Calu3 (cell line): Measurements from ENCODE around the gene TMEM238. TPM values are rescaled to one million over a fixed set of nuclear protein-coding genes. Genes with fewer than 3 reads are reported as not detected.

Experiments
- BruUV-seq: library from RNA; stranded (reverse); fragments of 400-500 nt; replicated peaks from 2 replicates; lab custom pipeline; 2021; lab: Mats Ljungman, UMichigan
- CTCF ChIA-PET: fragments of 300-600 bp; sonication (Branson Sonifier 250); formaldehyde crosslinking; loops from one replicate; lab custom pipeline; 2022; ENCODE audit warnings: antibody characterized with exemption; lab: Charles Lee
- DNase-seq: peaks from one replicate; pipeline ENCODE4 v3.0.0; 2022
- H3K27ac Mint-ChIP-seq: one replicate; pipeline ENCODE4 v1.8.0; 2022; ENCODE audit warnings: mixed read lengths; ENCODE audit not compliant: unreplicated experiment
- H3K27me3 Mint-ChIP-seq: one replicate; pipeline ENCODE4 v1.8.0; 2022; ENCODE audit warnings: mixed read lengths; ENCODE audit not compliant: unreplicated experiment
- H3K36me3 Mint-ChIP-seq: one replicate; pipeline ENCODE4 v1.8.0; 2022; ENCODE audit warnings: mild to moderate bottlenecking, moderate library complexity, mixed read lengths; ENCODE audit not compliant: insufficient read depth, unreplicated experiment
- H3K4me1 Mint-ChIP-seq: one replicate; pipeline ENCODE4 v1.8.0; 2022; ENCODE audit warnings: mild to moderate bottlenecking, low read depth, mixed read lengths; ENCODE audit not compliant: unreplicated experiment
- H3K4me3 Mint-ChIP-seq: one replicate; pipeline ENCODE4 v1.8.0; 2022; ENCODE audit warnings: mild to moderate bottlenecking, low read depth, moderate library complexity, mixed read lengths; ENCODE audit not compliant: unreplicated experiment
- H3K9me3 Mint-ChIP-seq: one replicate; pipeline ENCODE4 v1.8.0; 2022; ENCODE audit warnings: low read depth, mixed read lengths; ENCODE audit not compliant: unreplicated experiment
- CTCF ChIP-seq: fragments of 200-600 bp; IDR thresholded peaks from one replicate; pipeline ENCODE4 v1.8.0; 2022; ENCODE audit warnings: antibody characterized with exemption; ENCODE audit not compliant: unreplicated experiment
- intact Hi-C: fragments of 100-400 bp; cut with micrococcal nuclease; formaldehyde crosslinking; loops from one replicate; pipeline ENCODE4 v1.10.0; 2022; ENCODE audit not compliant: unreplicated experiment
- total RNA-seq: library from RNA; stranded (reverse); gene quantifications from 2 replicates; pipeline ENCODE4 v1.2.3, GENCODE V29; 2022

The TMEM238 gene
- total RNA-seq, 1 experiment from 2014 or later, result 38.8 TPM

DNA sequence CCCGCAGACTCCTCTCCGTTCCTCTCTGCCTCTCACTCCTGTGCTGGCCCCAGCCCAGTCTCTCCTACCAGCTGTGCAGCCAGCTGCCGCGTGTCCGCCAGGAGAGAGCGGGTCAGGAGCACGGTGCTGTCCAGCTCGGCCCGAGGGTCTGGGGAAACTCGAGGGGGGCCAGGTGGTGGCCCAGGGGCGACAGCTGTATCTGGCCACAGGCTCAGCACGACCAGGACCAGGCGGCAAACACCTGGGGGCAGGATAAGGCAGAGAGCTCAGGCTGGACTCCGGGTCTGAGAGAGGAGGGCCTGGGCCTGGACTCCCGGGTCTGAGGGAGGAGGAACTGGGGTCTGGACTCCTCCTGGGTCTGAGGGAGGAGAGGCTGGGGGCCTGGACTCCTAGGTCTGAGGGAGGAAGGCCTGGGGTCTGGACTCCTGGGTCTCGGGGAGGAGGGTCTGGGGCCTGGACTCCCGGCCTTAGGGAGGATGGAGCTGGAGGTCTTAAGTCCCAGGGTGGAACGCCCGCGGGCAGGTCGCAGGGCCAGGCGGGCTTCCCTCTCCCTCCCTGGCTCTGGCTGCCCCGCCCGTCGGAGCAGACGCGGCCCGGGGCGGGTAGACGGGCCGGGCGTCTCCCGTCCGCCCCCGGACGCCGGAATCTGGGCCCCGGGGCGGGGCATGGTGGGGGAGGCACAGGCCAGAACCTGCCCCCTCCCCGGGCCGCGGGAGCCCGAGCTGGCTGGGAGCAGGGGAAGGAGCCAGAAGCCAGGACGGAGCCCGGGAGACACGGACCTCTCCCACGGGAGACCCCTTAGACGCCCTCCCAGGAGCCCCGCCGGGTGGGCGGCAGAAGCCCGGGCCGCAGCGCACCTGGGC is 15.2 kb downstream of the TMEM238 start:
- Mint-ChIP-seq H3K27ac (peak overlapping the region; percentile 16), H3K36me3 (peaks cover 29% of the 10 kb centered on the region), H3K4me3 (peak overlapping the region; percentile 68), H3K4me1 (peaks cover 25% of the 10 kb centered on the region), H3K27me3 (peaks cover 97% of the 10 kb centered on the region), H3K9me3 (no peaks in the 10 kb centered on the region)
- peak; percentile 54 for DNase-seq
- CTCF ChIA-PET, result interaction anchor here (0.6 to 1.2 kb wide), 4 partner anchors 15 to 252 kb away, joined by 3 to 8 read pairs (median 4); partner anchors contain the start of genes KMT5C, PPP1R12C and TMEM238
- BruUV-seq, result no TSS peak
- intact Hi-C loops, result no loop called here
- TF ChIP-seq CTCF, result no peak

- Mint-ChIP-seq H3K36me3 (peaks cover 24% of the 10 kb centered on the region), H3K27ac (no peak overlapping the region), H3K4me3 (no peak overlapping the region), H3K4me1 (peaks cover 19% of the 10 kb centered on the region), H3K27me3 (peaks cover 97% of the 10 kb centered on the region), H3K9me3 (no peaks in the 10 kb centered on the region)
- intact Hi-C loops, result no loop called here
- no peak for TF ChIP-seq CTCF
- no peak for DNase-seq
- no TSS peak for BruUV-seq
- CTCF ChIA-PET, result interaction anchor here (0.6 kb wide), 1 partner anchor 251 kb away, joined by 4 read pairs; the partner anchor contains the start of gene PPP1R12C
These were observed 16.0 kb downstream of the TMEM238 start for GRCh38 chr19:55368106-55368505.

DNA sequence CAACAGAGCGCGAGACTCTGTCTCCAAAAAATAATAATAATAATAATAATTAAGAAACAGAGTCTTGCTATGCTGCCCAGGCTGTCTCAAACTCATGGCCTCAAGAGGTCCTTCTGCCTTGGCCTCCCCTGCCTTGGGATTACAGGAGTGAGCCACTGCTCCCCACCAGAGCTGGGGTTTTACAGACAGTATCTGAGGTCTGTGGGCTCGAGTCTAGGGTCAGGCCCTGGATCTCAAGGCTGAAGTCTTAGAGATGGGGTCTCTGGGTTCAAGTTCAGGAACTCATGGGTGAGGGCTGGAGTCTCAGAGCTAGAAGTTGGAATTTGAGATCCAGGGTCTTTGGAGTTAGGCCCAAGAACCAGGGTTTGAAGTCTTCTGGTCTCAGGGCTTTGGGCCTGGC is 17.3 kb downstream of the TMEM238 start:
- H3K27ac Mint-ChIP-seq, result no peak overlapping the region
- H3K27me3 Mint-ChIP-seq, result peaks cover 87% of the 10 kb centered on the region
- peaks cover 15% of the 10 kb centered on the region for H3K36me3 Mint-ChIP-seq
- no peak for DNase-seq
- CTCF ChIA-PET, result interaction anchor here (1.1 kb wide), 1 partner anchor 27 kb away, joined by 3 read pairs; the partner anchor contains the start of gene KMT5C
- intact Hi-C loops, result no loop called here
- no TSS peak for BruUV-seq
- H3K4me1 Mint-ChIP-seq, result peaks cover 12% of the 10 kb centered on the region
- TF ChIP-seq CTCF, result no peak
- H3K4me3 Mint-ChIP-seq, result no peak overlapping the region
- H3K9me3 Mint-ChIP-seq, result no peaks in the 10 kb centered on the region

DNA sequence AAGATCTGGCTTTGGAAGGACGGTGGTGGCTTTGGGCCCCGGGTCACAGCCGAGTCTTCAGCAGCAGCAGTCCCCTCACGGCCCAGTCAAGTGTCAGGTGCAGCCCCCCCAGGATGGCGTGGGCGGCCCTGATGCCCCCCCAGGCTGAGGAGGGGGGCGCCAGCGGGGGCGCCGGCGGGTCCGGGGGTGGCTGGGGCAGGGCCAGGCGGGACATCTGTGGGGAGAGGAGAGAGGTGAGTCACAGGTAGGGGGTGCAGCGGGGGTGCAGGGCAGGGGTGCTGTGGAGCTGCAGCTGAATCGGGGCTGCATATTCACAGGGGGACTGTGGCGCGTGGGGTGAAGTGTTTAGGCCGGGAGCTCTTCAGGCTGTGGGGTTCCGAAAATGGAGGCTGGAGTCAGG is 18.1 kb downstream of the TMEM238 start:
- no peak for DNase-seq
- H3K27me3 Mint-ChIP-seq, result peaks cover 79% of the 10 kb centered on the region
- no peak for TF ChIP-seq CTCF
- intact Hi-C loops, result no loop called here
- peaks cover 15% of the 10 kb centered on the region for H3K36me3 Mint-ChIP-seq
- H3K4me1 Mint-ChIP-seq, result peaks cover 11% of the 10 kb centered on the region
- peak overlapping the region; percentile 26 for H3K4me3 Mint-ChIP-seq
- CTCF ChIA-PET, result interaction anchor here (1.1 kb wide), 1 partner anchor 27 kb away, joined by 3 read pairs; the partner anchor contains the start of gene KMT5C
- no peaks in the 10 kb centered on the region for H3K9me3 Mint-ChIP-seq
- H3K27ac Mint-ChIP-seq, result no peak overlapping the region
- no TSS peak for BruUV-seq
